ENCODE data around the gene SLC51B. TPM values are rescaled to one million over a fixed set of nuclear protein-coding genes. Genes with fewer than 3 reads are reported as not detected.

The SLC51B gene
- total and polyA plus RNA-seq, 10 of the 15 experiments (the other 5 are each of a cell fraction or from before 2014, with no cell fraction given) = 0.05 to 0.17 (median 0.13) TPM; not detected in 7

GRCh38 chr15:65032801-65033537, 12.2 kb upstream of the SLC51B start:
- no TSS peak for BruUV-seq (replicated peaks)
- DNase-seq (ENCODE audit: low read depth, low spot score) = no peak
- no peak overlapping the region for H3K4me3 ChIP-seq
- ChIA-PET SMC1A (ENCODE audit: uncharacterized antibody, unreplicated experiment) (interaction anchor here (0.6 to 2.8 kb wide), 12 partner anchors 8 to 302 kb away, joined by 3 to 28 read pairs (median 4); partner anchors contain the start of gene SLC51B), CTCF (interaction anchor here (0.6 to 3.3 kb wide), 35 partner anchors 8 to 352 kb away, joined by 3 to 38 read pairs (median 5); partner anchors contain the start of genes KBTBD13, PARP16, RNU5B-1 and SLC51B), POLR2A (interaction anchor here (0.5 to 1.0 kb wide), 3 partner anchors 14 to 147 kb away, joined by 3 to 4 read pairs (median 3); no protein-coding TSS in a partner anchor), RAD21 (ENCODE audit: unreplicated experiment) (interaction anchor here (0.6 to 2.2 kb wide), 13 partner anchors 11 to 271 kb away, joined by 3 to 20 read pairs (median 5); partner anchors contain the start of genes CLPX, RNU5B-1 and SLC51B)
- H3K9ac ChIP-seq (ENCODE audit: control insufficient read depth, insufficient read depth, low read length) = no peak overlapping the region; the same call in 1 of the 2 replicates
- in situ Hi-C loops (cut with MboI) (no loop called here), intact Hi-C loops (cut with micrococcal nuclease; ENCODE audit: unreplicated experiment) (loop anchor here (1.0 to 5.0 kb wide), 4 partner anchors 45 to 301 kb away; no protein-coding TSS in a partner anchor)
- ATAC-seq = peak; percentile 6; the same call in 2 of the 3 replicates
- peak overlapping the region; percentile 58 for H2AFZ ChIP-seq (ENCODE audit: control insufficient read depth, low read depth, low read length)
- H3K4me2 ChIP-seq (ENCODE audit: control insufficient read depth, insufficient read depth) = no peak overlapping the region
- no peaks in the 10 kb centered on the region for H3K36me3 ChIP-seq (ENCODE audit: control insufficient read depth in 2 of 2, insufficient read depth in 2 of 2, low read length in 1 of 2)
- H3K4me1 ChIP-seq (ENCODE audit: control insufficient read depth, insufficient read depth, low read length) = peaks cover 5% of the 10 kb centered on the region
- no peaks in the 10 kb centered on the region for H3K27me3 ChIP-seq (replicated peaks in 1 of 2; ENCODE audit: control insufficient read depth in 2 of 2, insufficient read depth in 2 of 2, low read length in 1 of 2)
- no peaks in the 10 kb centered on the region for H3K9me3 ChIP-seq (replicated peaks; ENCODE audit: control insufficient read depth, insufficient read depth, low read length)
- peaks cover 15% of the 10 kb centered on the region for H3K79me2 ChIP-seq (ENCODE audit: control insufficient read depth, insufficient read depth, low read length)
- no peaks in the 10 kb centered on the region for H4K20me1 ChIP-seq (ENCODE audit: control insufficient read depth, insufficient read depth)
- 22% methylated on average over 13 of the region's 13 CpGs for WGBS (ENCODE audit: insufficient coverage, insufficient replicate concordance, low lambda C conversion rate, missing lambda C conversion rate)
- H3K27ac ChIP-seq (ENCODE audit: control insufficient read depth, insufficient read depth) = no peak overlapping the region
- no peak for FAIRE-seq
- TF ChIP-seq FOS (IDR thresholded peaks at IDR 0.05; ENCODE audit: borderline replicate concordance, extremely low read depth, insufficient read length) (no peak), RUNX3 (IDR thresholded peaks at IDR 0.05; ENCODE audit: low read length) (peak; percentile 52), SMC3 (IDR thresholded peaks at IDR 0.05; ENCODE audit: borderline replicate concordance, low read length) (peak; percentile 24; the same call in 1 of the 2 replicates), KLF5 (IDR thresholded peaks at IDR 0.05; ENCODE audit: partially characterized antibody) (no peak), PAX8 (IDR thresholded peaks at IDR 0.05) (no peak), ZNF24 (IDR thresholded peaks at IDR 0.05) (no peak), ETV6 (conservative IDR thresholded peaks at IDR 0.05 in 1 of 2, IDR thresholded peaks at IDR 0.05 in 1 of 2; ENCODE audit: borderline replicate concordance in 1 of 2, low read depth in 1 of 2) (0 out of 4 replicates have a peak, but pooled peaks of 1 of the 2 experiments have one; percentile 14), PAX5 (IDR thresholded peaks at IDR 0.05; ENCODE audit: borderline replicate concordance, low read depth, low read length) (peak; percentile 51; the same call in 1 of the 2 replicates), REST (IDR thresholded peaks at IDR 0.05; ENCODE audit: low read depth, low read length) (no peak), CREB1 (IDR thresholded peaks at IDR 0.05; ENCODE audit: low read depth) (no peak), NFYA (IDR thresholded peaks at IDR 0.05; ENCODE audit: borderline replicate concordance, low read depth, low read length) (no peak), SP1 (IDR thresholded peaks at IDR 0.05; ENCODE audit: low read depth, low read length) (no peak), CTCF (IDR thresholded peaks at IDR 0.05 in 2 of 3, conservative IDR thresholded peaks at IDR 0.05 in 1 of 3; ENCODE audit: control insufficient read depth in 2 of 3, extremely low read depth in 1 of 3, insufficient read depth in 1 of 3, low read depth in 3 of 3, low read length in 3 of 3) (peak in 2 of 3 experiments; percentile 50 to 65; a peak in 5 of 6 replicates), POU2F2 (IDR thresholded peaks at IDR 0.05; ENCODE audit: borderline replicate concordance, low read depth, low read length) (no peak), CHD4 (IDR thresholded peaks at IDR 0.05) (no peak), PKNOX1 (IDR thresholded peaks at IDR 0.05) (no peak)
